Liver (tissue), 9 donors: ENCODE measurements around the gene MRPL21. TPM values are rescaled to one million over a fixed set of nuclear protein-coding genes. Genes with fewer than 3 reads are reported as not detected.

Experiments
- DNase-seq: peaks from one replicate; pipeline ENCODE4 v3.0.0-alpha.2; 2017; ENCODE audit warnings: low spot score
- H3K27ac ChIP-seq, 2 donors: one replicate each; pipeline ENCODE4 v1.7.0; 2013; ENCODE audit warnings: inconsistent platforms in 2 of 2, low read length in 2 of 2, control low read depth in 1 of 2, low read depth in 1 of 2, mild to moderate bottlenecking in 1 of 2
- H3K27me3 ChIP-seq, 4 donors: one replicate each; pipeline versions ENCODE4 v1.6.1 to v1.7.0; 2013; ENCODE audit warnings: low read length in 3 of 4, inconsistent platforms in 1 of 4, mild to moderate bottlenecking in 1 of 4, moderate library complexity in 1 of 4; ENCODE audit not compliant: control insufficient read depth in 4 of 4, insufficient read depth in 4 of 4
- H3K36me3 ChIP-seq, 4 donors: one replicate each; pipeline versions ENCODE4 v1.6.1 to v1.7.0; 2013; ENCODE audit warnings: low read length in 3 of 4, mild to moderate bottlenecking in 3 of 4, low read depth in 1 of 4, moderate library complexity in 1 of 4; ENCODE audit not compliant: control insufficient read depth in 4 of 4, insufficient read depth in 3 of 4
- H3K4me1 ChIP-seq, 4 donors: one replicate each; pipeline versions ENCODE4 v1.6.1 to v1.7.0; 2013; ENCODE audit warnings: low read length in 3 of 4, mild to moderate bottlenecking in 3 of 4, moderate library complexity in 1 of 4; ENCODE audit not compliant: control insufficient read depth in 4 of 4, insufficient read depth in 4 of 4
- H3K4me3 ChIP-seq, 3 donors: one replicate each; pipeline versions ENCODE4 v1.6.1 to v1.7.0; 2013; ENCODE audit warnings: low read length in 3 of 3, control low read depth in 1 of 3, low read depth in 1 of 3, mild to moderate bottlenecking in 1 of 3
- H3K9ac ChIP-seq, 2 donors: one replicate each; pipeline ENCODE4 v1.7.0; 2013; ENCODE audit warnings: low read length in 2 of 2, mild to moderate bottlenecking in 2 of 2, moderate library complexity in 2 of 2, control low read depth in 1 of 2, low read depth in 1 of 2
- H3K9me3 ChIP-seq, 4 donors: one replicate each; pipeline versions ENCODE4 v1.6.1 to v1.7.0; 2013; ENCODE audit warnings: low read length in 3 of 4; ENCODE audit not compliant: control insufficient read depth in 4 of 4
- ATF3 ChIP-seq: IDR thresholded peaks from 2 replicates; pipeline ENCODE4 v1.6.1; 2016; ENCODE audit warnings: antibody characterized with exemption
- EGR1 ChIP-seq, 2 donors: IDR thresholded peaks; 2 replicates each; pipeline ENCODE4 v1.6.1; 2016 to 2018; ENCODE audit warnings: antibody characterized with exemption in 2 of 2, low read depth in 2 of 2
- FOXA1 ChIP-seq: IDR thresholded peaks from 2 replicates; pipeline ENCODE4 v1.6.1; 2016; ENCODE audit warnings: antibody characterized with exemption
- HNF4A ChIP-seq, 2 donors: conservative IDR thresholded peaks; 2 replicates each; pipeline ENCODE4 v1.6.1; 2016; ENCODE audit warnings: antibody characterized with exemption in 2 of 2, mild to moderate bottlenecking in 2 of 2
- JUND ChIP-seq, 2 donors: IDR thresholded peaks; 2 replicates each; pipeline ENCODE4 v1.6.1; 2016; ENCODE audit warnings: antibody characterized with exemption in 2 of 2
- MAX ChIP-seq: IDR thresholded peaks from 2 replicates; pipeline ENCODE4 v1.6.1; 2016; ENCODE audit warnings: antibody characterized with exemption
- NR2F2 ChIP-seq: IDR thresholded peaks from 2 replicates; pipeline ENCODE4 v1.6.1; 2016; ENCODE audit warnings: antibody characterized with exemption
- RAD21 ChIP-seq, 2 donors: IDR thresholded peaks; 2 replicates each; pipeline ENCODE4 v1.6.1; 2016; ENCODE audit warnings: antibody characterized with exemption in 2 of 2, mild to moderate bottlenecking in 2 of 2
- REST ChIP-seq: IDR thresholded peaks from 2 replicates; pipeline ENCODE4 v1.6.1; 2016; ENCODE audit warnings: antibody characterized with exemption, mild to moderate bottlenecking
- SP1 ChIP-seq: IDR thresholded peaks from 2 replicates; pipeline ENCODE4 v1.6.1; 2018; ENCODE audit warnings: antibody characterized with exemption, mild to moderate bottlenecking
- TAF1 ChIP-seq: conservative IDR thresholded peaks from 2 replicates; pipeline ENCODE4 v1.6.1; 2016; ENCODE audit warnings: antibody characterized with exemption, mild to moderate bottlenecking
- ZBTB33 ChIP-seq: IDR thresholded peaks from 2 replicates; pipeline ENCODE4 v1.6.1; 2016; ENCODE audit warnings: antibody characterized with exemption
- WGBS: extraction: QIAGEN DNeasy Blood & Tissue Kit; methylation state at CpG from one replicate; pipeline ENCODE4 v1.1.7; 2013; 5-methylcytosine and 5-hydroxymethylcytosine counted together
- polyA plus RNA-seq, 2 donors: library from polyadenylated mRNA; stranded (reverse) in 1 of 2; unstranded in 1 of 2; fragments of 200-250 nt in 1 of 2; fragments of >200 nt in 1 of 2; fragmentation: Nextera tagmentation in 1 of 2; extraction: Ambion mirVana in 1 of 2; gene quantifications; one replicate each; pipeline versions ENCODE4 v1.2.1 to v1.2.3, GENCODE V29; 2013 to 2015
- total RNA-seq, 2 donors: library from RNA; depleted of rRNA; stranded (reverse); fragments of >200 nt; gene quantifications; one replicate each; pipeline ENCODE4 v1.2.3, GENCODE V29; 2014
- donor health status: healthy.
- donor health status: healthy.
- donor health status: healthy.
- donor health status: healthy.
- donor health status: healthy.

MRPL21 gene
- total and polyA plus RNA-seq, 4 donors = 22.3 to 76.8 (median 35.4) TPM

- no peak for TF ChIP-seq RAD21 (IDR thresholded peaks at IDR 0.05)
Observed at GRCh38 chr11:68878022-68878421, 25.6 kb downstream of the MRPL21 start (continued).

GRCh38 chr11:68872216-68873003 is 31.2 kb downstream of the MRPL21 start:
- H3K27me3 ChIP-seq = no peaks in the 10 kb centered on the region
- H3K9ac ChIP-seq = no peak overlapping the region
- H3K4me3 ChIP-seq = no peak overlapping the region
- no peak for DNase-seq
- TF ChIP-seq RAD21 (IDR thresholded peaks at IDR 0.05) (peak in 1 of 2 donors; percentile 18), MAX (no peak), FOXA1 (no peak)
- no peaks in the 10 kb centered on the region for H3K36me3 ChIP-seq
- H3K4me1 ChIP-seq = peaks cover 0 to 5% (median 2%) of the 10 kb centered on the region in 4 donors
- H3K27ac ChIP-seq = no peak overlapping the region
- WGBS = 66% methylated on average over 12 of the region's 12 CpGs
- H3K9me3 ChIP-seq = no peaks in the 10 kb centered on the region

GRCh38 chr11:68870470-68870869 is 33.2 kb downstream of the MRPL21 start:
- H3K9ac ChIP-seq = no peak overlapping the region
- peak overlapping the region in 2 of 3 donors; percentile 36 to 38 for H3K4me3 ChIP-seq
- no peak for DNase-seq
- no peak overlapping the region for H3K27ac ChIP-seq
- H3K9me3 ChIP-seq = no peaks in the 10 kb centered on the region
- no peaks in the 10 kb centered on the region for H3K36me3 ChIP-seq
- H3K4me1 ChIP-seq = peaks cover 0 to 5% (median 2%) of the 10 kb centered on the region in 4 donors
- no peaks in the 10 kb centered on the region for H3K27me3 ChIP-seq
- TF ChIP-seq RAD21 (IDR thresholded peaks at IDR 0.05) (peak in 1 of 2 donors; percentile 33), JUND (IDR thresholded peaks at IDR 0.05) (no peak)
- 50% methylated on average over 9 of the region's 9 CpGs for WGBS

- 95% methylated on average over 18 of the region's 18 CpGs for WGBS
- no peak for TF ChIP-seq TAF1
- no peak overlapping the region for H3K27ac ChIP-seq
- H3K36me3 ChIP-seq = no peaks in the 10 kb centered on the region
- H3K4me1 ChIP-seq = peaks cover 0 to 5% (median 2%) of the 10 kb centered on the region in 4 donors
- H3K9ac ChIP-seq = no peak overlapping the region
- no peaks in the 10 kb centered on the region for H3K27me3 ChIP-seq
- no peak overlapping the region for H3K4me3 ChIP-seq
- H3K9me3 ChIP-seq = peaks cover 0 to 7% (median 1%) of the 10 kb centered on the region in 4 donors
- DNase-seq = no peak
Observed at GRCh38 chr11:68868221-68868835, 35.3 kb downstream of the MRPL21 start.

- Histone ChIP-seq H3K4me3 (no peak overlapping the region), H3K9me3 (peaks cover 0 to 7% (median 1%) of the 10 kb centered on the region in 4 donors), H3K27ac (no peak overlapping the region), H3K36me3 (no peaks in the 10 kb centered on the region), H3K4me1 (peaks cover 0 to 4% (median 1%) of the 10 kb centered on the region in 4 donors), H3K27me3 (no peaks in the 10 kb centered on the region), H3K9ac (no peak overlapping the region)
- DNase-seq = no peak
- WGBS = 90% methylated on average over 6 of the region's 6 CpGs
- TF ChIP-seq REST (no peak), NR2F2 (no peak), SP1 (no peak), HNF4A (conservative IDR thresholded peaks at IDR 0.05) (no peak), ATF3 (no peak), TAF1 (no peak), JUND (IDR thresholded peaks at IDR 0.05) (no peak), ZBTB33 (no peak), EGR1 (IDR thresholded peaks at IDR 0.05; ENCODE audit: low read depth in 2 of 2) (no peak)
Observed at GRCh38 chr11:68867066-68867465, 36.6 kb downstream of the MRPL21 start.
